ENCODE measurements around the gene ATXN1.

DNA sequence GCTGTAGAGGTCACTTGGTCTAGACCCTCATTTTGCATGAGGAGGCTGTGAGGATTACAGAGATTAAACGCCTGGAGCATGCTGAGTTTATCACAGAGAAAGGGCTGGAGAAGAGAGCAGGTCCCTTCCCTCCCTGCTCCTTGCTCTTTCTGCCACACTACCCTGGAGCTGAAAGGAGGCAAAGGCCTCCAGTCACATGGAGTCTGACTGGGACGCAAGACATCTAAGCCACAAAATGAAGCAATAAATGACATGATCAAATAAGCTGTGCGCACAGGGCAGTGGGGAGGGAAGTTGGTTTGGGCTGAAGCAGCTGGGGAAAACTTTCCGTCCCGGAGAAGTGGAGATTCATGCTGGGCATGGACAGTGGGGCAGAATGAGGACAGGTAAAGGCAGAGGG is 33.3 kb downstream of the ATXN1 start:
- no peak for TF ChIP-seq POLR2AphosphoS5 (IDR thresholded peaks at IDR 0.05)
- TF ChIP-seq CTCF (IDR thresholded peaks at IDR 0.05; ENCODE audit: poor library complexity, severe bottlenecking) = no peak
- no peak for TF ChIP-seq EP300 (conservative IDR thresholded peaks at IDR 0.05; ENCODE audit: poor library complexity, severe bottlenecking)
- TF ChIP-seq, protein P1, sequence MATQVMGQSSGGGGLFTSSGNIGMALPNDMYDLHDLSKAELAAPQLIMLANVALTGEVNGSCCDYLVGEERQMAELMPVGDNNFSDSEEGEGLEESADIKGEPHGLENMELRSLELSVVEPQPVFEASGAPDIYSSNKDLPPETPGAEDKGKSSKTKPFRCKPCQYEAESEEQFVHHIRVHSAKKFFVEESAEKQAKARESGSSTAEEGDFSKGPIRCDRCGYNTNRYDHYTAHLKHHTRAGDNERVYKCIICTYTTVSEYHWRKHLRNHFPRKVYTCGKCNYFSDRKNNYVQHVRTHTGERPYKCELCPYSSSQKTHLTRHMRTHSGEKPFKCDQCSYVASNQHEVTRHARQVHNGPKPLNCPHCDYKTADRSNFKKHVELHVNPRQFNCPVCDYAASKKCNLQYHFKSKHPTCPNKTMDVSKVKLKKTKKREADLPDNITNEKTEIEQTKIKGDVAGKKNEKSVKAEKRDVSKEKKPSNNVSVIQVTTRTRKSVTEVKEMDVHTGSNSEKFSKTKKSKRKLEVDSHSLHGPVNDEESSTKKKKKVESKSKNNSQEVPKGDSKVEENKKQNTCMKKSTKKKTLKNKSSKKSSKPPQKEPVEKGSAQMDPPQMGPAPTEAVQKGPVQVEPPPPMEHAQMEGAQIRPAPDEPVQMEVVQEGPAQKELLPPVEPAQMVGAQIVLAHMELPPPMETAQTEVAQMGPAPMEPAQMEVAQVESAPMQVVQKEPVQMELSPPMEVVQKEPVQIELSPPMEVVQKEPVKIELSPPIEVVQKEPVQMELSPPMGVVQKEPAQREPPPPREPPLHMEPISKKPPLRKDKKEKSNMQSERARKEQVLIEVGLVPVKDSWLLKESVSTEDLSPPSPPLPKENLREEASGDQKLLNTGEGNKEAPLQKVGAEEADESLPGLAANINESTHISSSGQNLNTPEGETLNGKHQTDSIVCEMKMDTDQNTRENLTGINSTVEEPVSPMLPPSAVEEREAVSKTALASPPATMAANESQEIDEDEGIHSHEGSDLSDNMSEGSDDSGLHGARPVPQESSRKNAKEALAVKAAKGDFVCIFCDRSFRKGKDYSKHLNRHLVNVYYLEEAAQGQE (IDR thresholded peaks at IDR 0.05; ENCODE audit: borderline replicate concordance) = no peak
- no peak for TF ChIP-seq SMC3 (conservative IDR thresholded peaks at IDR 0.05; ENCODE audit: poor library complexity)
- no peak for TF ChIP-seq TAF1 (IDR thresholded peaks at IDR 0.05; ENCODE audit: low read depth)
- no peak for TF ChIP-seq EZH2 (IDR thresholded peaks at IDR 0.05; ENCODE audit: borderline replicate concordance, insufficient read depth, low read length, poor library complexity, severe bottlenecking)
- no peak for TF ChIP-seq RAD21 (conservative IDR thresholded peaks at IDR 0.05)
- no peak for TF ChIP-seq MXI1 (conservative IDR thresholded peaks at IDR 0.05; ENCODE audit: poor library complexity, severe bottlenecking)

All from neural cell (in vitro differentiated cells).